B cell (primary cell): Measurements from ENCODE around the gene SAMD5.

Experiments used
- EZH2 ChIP-seq: IDR thresholded peaks from 2 replicates; pipeline ENCODE4 v1.6.1; 2012; ENCODE audit warnings: borderline replicate concordance, low read depth, mild to moderate bottlenecking, moderate library complexity, low read length; ENCODE audit not compliant: insufficient read depth, poor library complexity, severe bottlenecking
- TF ChIP-seq, protein P1 (sequence below): fragments of 200-600 bp; IDR thresholded peaks from one replicate; pipeline ENCODE4 v1.8.0; 2022; ENCODE audit warnings: antibody characterized with exemption, mild to moderate bottlenecking

- TF ChIP-seq, protein P1, sequence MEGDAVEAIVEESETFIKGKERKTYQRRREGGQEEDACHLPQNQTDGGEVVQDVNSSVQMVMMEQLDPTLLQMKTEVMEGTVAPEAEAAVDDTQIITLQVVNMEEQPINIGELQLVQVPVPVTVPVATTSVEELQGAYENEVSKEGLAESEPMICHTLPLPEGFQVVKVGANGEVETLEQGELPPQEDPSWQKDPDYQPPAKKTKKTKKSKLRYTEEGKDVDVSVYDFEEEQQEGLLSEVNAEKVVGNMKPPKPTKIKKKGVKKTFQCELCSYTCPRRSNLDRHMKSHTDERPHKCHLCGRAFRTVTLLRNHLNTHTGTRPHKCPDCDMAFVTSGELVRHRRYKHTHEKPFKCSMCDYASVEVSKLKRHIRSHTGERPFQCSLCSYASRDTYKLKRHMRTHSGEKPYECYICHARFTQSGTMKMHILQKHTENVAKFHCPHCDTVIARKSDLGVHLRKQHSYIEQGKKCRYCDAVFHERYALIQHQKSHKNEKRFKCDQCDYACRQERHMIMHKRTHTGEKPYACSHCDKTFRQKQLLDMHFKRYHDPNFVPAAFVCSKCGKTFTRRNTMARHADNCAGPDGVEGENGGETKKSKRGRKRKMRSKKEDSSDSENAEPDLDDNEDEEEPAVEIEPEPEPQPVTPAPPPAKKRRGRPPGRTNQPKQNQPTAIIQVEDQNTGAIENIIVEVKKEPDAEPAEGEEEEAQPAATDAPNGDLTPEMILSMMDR = no peak
- TF ChIP-seq EZH2 = no peak
These were observed 22.8 kb downstream of the SAMD5 start for GRCh38 chr6:147531321-147531720.
